Measurements from ENCODE around the gene LRRTM3. TPM values are rescaled to one million over a fixed set of nuclear protein-coding genes. Genes with fewer than 3 reads are reported as not detected.

The LRRTM3 gene
- polyA plus RNA-seq, 1 of the 3 experiments (the other 2 are of a cell fraction), result not detected

- H3F3A ChIP-seq (replicated peaks; ENCODE audit: insufficient read depth), result no peaks in the 10 kb centered on the region
- no peak overlapping the region for H3K4me3 ChIP-seq (ENCODE audit: low read depth in 2 of 2, low read length in 1 of 2)
- 0% methylated on average over 2 of the region's 2 CpGs for WGBS (ENCODE audit: low lambda C conversion rate)
- H3K4me2 ChIP-seq, result no peak overlapping the region
- no peak overlapping the region for H3K27ac ChIP-seq (ENCODE audit: low read depth in 2 of 2, low read length in 1 of 2)
- ChIA-PET POLR2A (no interaction called here), CTCF (no interaction called here)
- no peak overlapping the region for H3K9ac ChIP-seq
- no peak overlapping the region for H2AFZ ChIP-seq (ENCODE audit: low read depth)
- DNase-seq, result no peak
- no peak for TF ChIP-seq TAF1 (IDR thresholded peaks at IDR 0.05; ENCODE audit: borderline replicate concordance, low read depth, low read length)
- TF ChIP-seq FOXM1 (IDR thresholded peaks at IDR 0.05; ENCODE audit: low read depth), result no peak
- TF ChIP-seq USF1 (IDR thresholded peaks at IDR 0.05; ENCODE audit: borderline replicate concordance, low read depth), result no peak
- TF ChIP-seq MEF2A (IDR thresholded peaks at IDR 0.05; ENCODE audit: borderline replicate concordance, low read depth), result no peak
- TF ChIP-seq CHD2 (IDR thresholded peaks at IDR 0.05; ENCODE audit: low read length, partially characterized antibody), result no peak
- TF ChIP-seq ZBTB33 (IDR thresholded peaks at IDR 0.05; ENCODE audit: borderline replicate concordance, low read depth), result no peak
- no peak for TF ChIP-seq NFIC (IDR thresholded peaks at IDR 0.05; ENCODE audit: borderline replicate concordance)
- no peak for TF ChIP-seq FOXJ3 (CRISPR knock-in tag; IDR thresholded peaks at IDR 0.05)
- TF ChIP-seq IRF3 (IDR thresholded peaks at IDR 0.05; ENCODE audit: low read depth, low read length), result no peak
- TF ChIP-seq GATA2 (CRISPR knock-in tag; IDR thresholded peaks at IDR 0.05), result no peak
- TF ChIP-seq PBX3 (IDR thresholded peaks at IDR 0.05), result no peak
- no peak for TF ChIP-seq YY1 (IDR thresholded peaks at IDR 0.05; ENCODE audit: low read depth)
- TF ChIP-seq TEAD4 (IDR thresholded peaks at IDR 0.05; ENCODE audit: borderline replicate concordance, insufficient read depth), result no peak
- TF ChIP-seq RXRA (IDR thresholded peaks at IDR 0.05; ENCODE audit: borderline replicate concordance, low read depth), result no peak
- no peak for TF ChIP-seq JUND (IDR thresholded peaks at IDR 0.05)
- H3K27me3 ChIP-seq (ENCODE audit: insufficient read depth), result no peaks in the 10 kb centered on the region
- no peaks in the 10 kb centered on the region for H3K4me1 ChIP-seq (ENCODE audit: control insufficient read depth in 1 of 2, insufficient read depth in 2 of 2, low read depth in 1 of 2, low read length in 1 of 2)
- H4K20me1 ChIP-seq (ENCODE audit: insufficient read depth), result no peaks in the 10 kb centered on the region
- no peaks in the 10 kb centered on the region for H3K9me3 ChIP-seq
- no peaks in the 10 kb centered on the region for H3K79me2 ChIP-seq (ENCODE audit: insufficient read depth)
- H3K36me3 ChIP-seq (replicated peaks in 1 of 2; ENCODE audit: control insufficient read depth in 1 of 2, insufficient read depth in 2 of 2, low read length in 1 of 2), result no peaks in the 10 kb centered on the region
- H3K9me2 ChIP-seq, result no peaks in the 10 kb centered on the region
These were observed 201.6 kb downstream of the LRRTM3 start for GRCh38 chr10:67127441-67127840.
